Endothelial cell of hepatic sinusoid (primary cell): Measurements from ENCODE around the gene MYO7B.
"Not testable (repeated sequence)": the region's sequence is repeated elsewhere in the genome, so short reads cannot be mapped to it uniquely, and the experiment has no call there.

Experiments used
- in situ Hi-C: cut with HindIII; loops from 2 replicates; pipeline ENCODE4 v1.10.0; 2017; ENCODE audit warnings: low sequenced_read_pairs

The MYO7B gene

GRCh38 chr2:127523269-127523939 lies 12.1 kb upstream of the MYO7B start:
- in situ Hi-C loops = no loop called here

- in situ Hi-C loops = not testable (repeated sequence)
Measured at GRCh38 chr2:127524198-127524834, 11.2 kb upstream of the MYO7B start.

GRCh38 chr2:127525691-127526131 lies 9.8 kb upstream of the MYO7B start:
- in situ Hi-C loops = no loop called here

GRCh38 chr2:127526132-127527000 lies 9.1 kb upstream of the MYO7B start, which contains the start of gene IWS1:
TSS of gene IWS1 (minus strand) at chr2:127526489. CDS start at chr2:127526208, 281 bp downstream.
- in situ Hi-C loops = no loop called here

- in situ Hi-C loops = no loop called here
Measured at GRCh38 chr2:127527001-127527804, 8.3 kb upstream of the MYO7B start.

GRCh38 chr2:127528487-127528886 lies 7.0 kb upstream of the MYO7B start:
- in situ Hi-C loops = no loop called here

- in situ Hi-C loops = not testable (repeated sequence)
Measured at GRCh38 chr2:127529416-127529815, 6.1 kb upstream of the MYO7B start.

- in situ Hi-C loops = no loop called here
Measured at GRCh38 chr2:127530245-127531140, 5.0 kb upstream of the MYO7B start.

GRCh38 chr2:127531221-127531648 lies 4.2 kb upstream of the MYO7B start:
- in situ Hi-C loops = no loop called here

GRCh38 chr2:127532296-127532695 lies 3.2 kb upstream of the MYO7B start:
- in situ Hi-C loops = no loop called here

GRCh38 chr2:127535918-127536317 lies 435 bp downstream of the MYO7B start:
- in situ Hi-C loops = no loop called here

GRCh38 chr2:127536707-127537541 lies 1.4 kb downstream of the MYO7B start:
- in situ Hi-C loops = no loop called here

- in situ Hi-C loops = no loop called here
Measured at GRCh38 chr2:127537644-127538043, 2.2 kb downstream of the MYO7B start.

- in situ Hi-C loops = no loop called here
Measured at GRCh38 chr2:127541809-127542208, 6.3 kb downstream of the MYO7B start.

GRCh38 chr2:127542231-127542630 lies 6.7 kb downstream of the MYO7B start:
- in situ Hi-C loops = no loop called here

GRCh38 chr2:127543013-127543501 lies 7.6 kb downstream of the MYO7B start:
- in situ Hi-C loops = not testable (repeated sequence)

GRCh38 chr2:127545189-127545588 lies 9.7 kb downstream of the MYO7B start:
- in situ Hi-C loops = loop anchor here (5.0 kb wide), 1 partner anchor 38 kb away; no protein-coding TSS in a partner anchor

GRCh38 chr2:127545796-127546195 lies 10.3 kb downstream of the MYO7B start:
- in situ Hi-C loops = loop anchor here (5.0 kb wide), 1 partner anchor 38 kb away; no protein-coding TSS in a partner anchor
